ENCODE results near the gene BANF2.

DNA sequence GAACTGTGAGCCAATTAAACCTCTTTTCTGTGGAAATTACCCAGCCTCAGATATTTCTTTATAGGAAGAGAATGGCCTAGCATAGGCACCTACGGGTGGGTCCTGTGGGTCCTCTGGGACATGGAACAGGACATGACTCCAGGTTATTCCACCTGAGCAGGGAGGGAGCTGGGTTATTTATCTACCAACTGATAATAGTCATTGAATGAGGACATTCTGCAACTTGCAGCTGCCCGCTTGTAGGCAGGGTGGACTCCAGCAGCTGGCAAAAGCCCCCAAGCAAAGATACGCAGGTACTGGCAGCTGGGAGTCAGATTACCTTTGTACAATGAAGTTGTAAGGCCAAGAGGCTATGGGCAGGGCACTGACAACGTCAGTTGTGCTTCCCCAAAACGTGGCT lies 1.4 kb upstream of the BANF2 start:
- TF ChIP-seq RCOR1 (conservative IDR thresholded peaks at IDR 0.05; ENCODE audit: low read depth, low read length) (no peak), CTCF (IDR thresholded peaks at IDR 0.05 in 2 of 3, conservative IDR thresholded peaks at IDR 0.05 in 1 of 3; ENCODE audit: control insufficient read depth in 2 of 3, extremely low read depth in 1 of 3, insufficient read depth in 1 of 3, low read depth in 3 of 3, low read length in 3 of 3) (no peak), BHLHE40 (IDR thresholded peaks at IDR 0.05; ENCODE audit: borderline replicate concordance in 1 of 2, low read depth in 2 of 2, low read length in 1 of 2) (no peak), ZBTB33 (IDR thresholded peaks at IDR 0.05) (no peak), CEBPZ (IDR thresholded peaks at IDR 0.05; ENCODE audit: low read depth, low read length) (no peak), NRF1 (conservative IDR thresholded peaks at IDR 0.05; ENCODE audit: low read depth, low read length) (no peak), IRF3 (IDR thresholded peaks at IDR 0.05) (no peak), NFYA (IDR thresholded peaks at IDR 0.05; ENCODE audit: borderline replicate concordance, low read depth, low read length) (no peak), CHD4 (IDR thresholded peaks at IDR 0.05) (no peak), KAT2A (conservative IDR thresholded peaks at IDR 0.05; ENCODE audit: control insufficient read depth, low read depth, low read length) (no peak)
- TF ChIP-seq, protein P1, sequence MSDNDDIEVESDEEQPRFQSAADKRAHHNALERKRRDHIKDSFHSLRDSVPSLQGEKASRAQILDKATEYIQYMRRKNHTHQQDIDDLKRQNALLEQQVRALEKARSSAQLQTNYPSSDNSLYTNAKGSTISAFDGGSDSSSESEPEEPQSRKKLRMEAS (IDR thresholded peaks at IDR 0.05; ENCODE audit: low read depth, low read length): no peak
